HepG2 (cell line): ENCODE measurements around the gene ZMIZ1. TPM values are rescaled to one million over a fixed set of nuclear protein-coding genes. Genes with fewer than 3 reads are reported as not detected.

Experiments
- ATAC-seq: fragments of 200-7000 bp; cut with Tn5 transposase; 3 replicates; pipeline ENCODE4 v1.9.1; 2020; ENCODE audit warnings: mild to moderate bottlenecking, moderate library complexity
- BruUV-seq: library from RNA; stranded (reverse); fragments of 400-500 nt; replicated peaks from 2 replicates; lab custom pipeline; 2021; lab: Mats Ljungman, UMichigan
- CTCF ChIA-PET: fragments of 300-600 bp; formaldehyde crosslinking; extraction: SDS; loops from one replicate; lab custom pipeline; 2021; ENCODE audit warnings: low total read pairs, inconsistent platforms, low intra/inter-chr PET ratio; lab: Yijun Ruan, JAX
- POLR2A ChIA-PET: fragments of 350-600 bp; sonication (Branson Sonifier 250); formaldehyde crosslinking; loops from one replicate; lab custom pipeline; 2020; ENCODE audit warnings: antibody characterized with exemption, inconsistent platforms; lab: Yijun Ruan, JAX
- DNase-seq: peaks from one replicate; pipeline ENCODE4 v3.0.0-alpha.2; 2015; ENCODE audit warnings: low spot score
- FAIRE-seq: peaks from 3 replicates; lab custom pipeline; 2011; peaks lifted over from hg19 to GRCh38; lab: Jason Lieb, UNC
- H2AFZ ChIP-seq: one replicate; pipeline ENCODE4 v1.6.1; 2011; ENCODE audit warnings: low read length, inconsistent platforms
- H3K27ac ChIP-seq: fragments of 300-600 bp; 3 replicates; pipeline ENCODE4 v1.8.0; 2011; ENCODE audit warnings: mixed run types, mild to moderate bottlenecking, mixed read lengths, low read length, inconsistent platforms; ENCODE audit not compliant: insufficient read depth; ENCODE audit errors: extremely low read length
- H3K27me3 ChIP-seq, 2 experiments: fragments of 200-600 bp in 1 of 2; 2 replicates in 1 of 2; 3 replicates in 1 of 2; pipeline versions ENCODE4 v1.6.0 to v1.8.0; 2011; ENCODE audit warnings: low read length in 2 of 2, mild to moderate bottlenecking in 2 of 2, moderate library complexity in 2 of 2, inconsistent platforms in 1 of 2; ENCODE audit not compliant: insufficient read depth in 2 of 2, control insufficient read depth in 1 of 2
- H3K36me3 ChIP-seq, 2 experiments: fragments of 200-600 bp in 1 of 2; replicated peaks in 1 of 2; 2 replicates in 1 of 2; 3 replicates in 1 of 2; pipeline versions ENCODE4 v1.5.1 to v1.8.0; 2011; ENCODE audit warnings: low read length in 2 of 2, inconsistent platforms in 1 of 2; ENCODE audit not compliant: insufficient read depth in 2 of 2, control insufficient read depth in 1 of 2
- H3K4me1 ChIP-seq: 2 replicates; pipeline ENCODE4 v1.5.1; 2012; ENCODE audit warnings: low read length, inconsistent platforms; ENCODE audit not compliant: insufficient read depth
- H3K4me2 ChIP-seq: 2 replicates; pipeline ENCODE4 v1.6.0; 2011; ENCODE audit warnings: low read depth, low read length, inconsistent platforms
- H3K4me3 ChIP-seq, 3 experiments: fragments of 200-600 bp in 1 of 3; sonication (generic), shearing (Covaris generic) in 1 of 3; replicated peaks in 1 of 3; 2 replicates each; pipeline ENCODE4 v1.5.1; 2011 to 2016; ENCODE audit warnings: low read length in 3 of 3, inconsistent platforms in 2 of 3, low read depth in 2 of 3, mild to moderate bottlenecking in 2 of 3, control low read depth in 1 of 3, mixed read lengths in 1 of 3; ENCODE audit not compliant: insufficient read depth in 1 of 3
- H3K79me2 ChIP-seq: one replicate; pipeline ENCODE4 v1.6.1; 2011; ENCODE audit warnings: low read length, inconsistent platforms; ENCODE audit not compliant: insufficient read depth
- H3K9ac ChIP-seq: 2 replicates; pipeline ENCODE4 v1.6.0; 2011; ENCODE audit warnings: mild to moderate bottlenecking, low read depth, low read length, inconsistent platforms; ENCODE audit not compliant: insufficient read depth
- H3K9me3 ChIP-seq: 2 replicates; pipeline ENCODE4 v1.5.1; 2012; ENCODE audit warnings: mild to moderate bottlenecking, low read length
- H4K20me1 ChIP-seq: 2 replicates; pipeline ENCODE4 v1.6.0; 2011; ENCODE audit warnings: inconsistent platforms, mild to moderate bottlenecking, low read length, moderate library complexity; ENCODE audit not compliant: insufficient read depth
- FOXC1 ChIP-seq: sonication (generic); formaldehyde crosslinking; IDR thresholded peaks from 2 replicates; pipeline ENCODE4 v1.8.0; 2022; ENCODE audit warnings: mild to moderate bottlenecking, missing genetic modification reagents, borderline replicate concordance
- JUN ChIP-seq: sonication (generic); formaldehyde crosslinking; IDR thresholded peaks from 2 replicates; pipeline ENCODE4 v1.4.0; 2020; ENCODE audit warnings: mild to moderate bottlenecking, missing genetic modification reagents
- MATR3 ChIP-seq: sonication (generic); formaldehyde crosslinking; IDR thresholded peaks from 2 replicates; pipeline ENCODE4 v1.4.0; 2020; ENCODE audit warnings: missing genetic modification reagents
- MYC ChIP-seq: sonication (generic); formaldehyde crosslinking; IDR thresholded peaks from 2 replicates; pipeline ENCODE4 v1.9.0; 2021; ENCODE audit warnings: missing genetic modification reagents, borderline replicate concordance
- NFRKB ChIP-seq: fragments of 450-650 bp; IDR thresholded peaks from 2 replicates; pipeline ENCODE4 v1.6.1; 2017
- PLRG1 ChIP-seq: fragments of 450-650 bp; conservative IDR thresholded peaks from 2 replicates; pipeline ENCODE4 v1.6.1; 2016
- SAFB2 ChIP-seq: sonication (generic); formaldehyde crosslinking; IDR thresholded peaks from 2 replicates; pipeline ENCODE4 v1.5.1; 2020; ENCODE audit warnings: missing genetic modification reagents, low read depth, mild to moderate bottlenecking, borderline replicate concordance
- SALL2 ChIP-seq: sonication (generic); formaldehyde crosslinking; IDR thresholded peaks from 2 replicates; pipeline ENCODE4 v1.8.1; 2023; ENCODE audit warnings: mild to moderate bottlenecking, missing genetic modification reagents, inconsistent platforms
- ZNF230 ChIP-seq: sonication (generic); formaldehyde crosslinking; IDR thresholded peaks from 2 replicates; pipeline ENCODE4 v1.4.0; 2020; ENCODE audit warnings: mild to moderate bottlenecking, missing genetic modification reagents
- ZNF879 ChIP-seq: sonication (generic); formaldehyde crosslinking; IDR thresholded peaks from 2 replicates; pipeline ENCODE4 v1.8.1; 2023; ENCODE audit warnings: missing genetic modification reagents
- WGBS: methylation state at CpG from one replicate; pipeline ENCODE4 v1.1.6; 2017; ENCODE audit warnings: low lambda C conversion rate; 5-methylcytosine and 5-hydroxymethylcytosine counted together
- in situ Hi-C: cut with HindIII; loops from 2 replicates; pipeline ENCODE4 v1.10.0; 2017; ENCODE audit warnings: low pct_unique_long_range_greater_than_20kb; ENCODE audit not compliant: extremely low pct_ligation_motif_present
- intact Hi-C: fragments of 100-400 bp; cut with micrococcal nuclease; formaldehyde crosslinking; loops from one replicate; pipeline ENCODE4 v1.10.0; 2022; ENCODE audit not compliant: unreplicated experiment
- polyA plus RNA-seq, 8 experiments: library from polyadenylated mRNA; depleted of rRNA in 3 of 8; stranded (reverse) in 7 of 8; unstranded in 1 of 8; fragments of >200 nt; fragmentation: Illumina TruSeq in 4 of 8; extraction: Trizol in 4 of 8; gene quantifications; 2 replicates each; pipeline versions ENCODE4 v1.2.1 to v1.2.3, GENCODE V29; 2011 to 2016; ENCODE audit warnings: low read depth in 4 of 8, missing spikeins in 1 of 8, mixed read lengths in 1 of 8; ENCODE audit not compliant: insufficient read depth in 1 of 8
- total RNA-seq, 5 experiments: library from RNA; depleted of rRNA; stranded (reverse); fragments of >200 nt; fragmentation: Illumina TruSeq; extraction: Trizol; gene quantifications; 2 replicates each; pipeline ENCODE4 v1.2.3, GENCODE V29; 2016; ENCODE audit warnings: low read depth in 1 of 5
- TF ChIP-seq, protein P1 (sequence below): sonication (generic); formaldehyde crosslinking; IDR thresholded peaks from 2 replicates; pipeline ENCODE4 v1.4.0; 2020; ENCODE audit warnings: mild to moderate bottlenecking, missing genetic modification reagents
- TF ChIP-seq, protein P2 (sequence below): sonication (generic); formaldehyde crosslinking; IDR thresholded peaks from 2 replicates; pipeline ENCODE4 v1.4.0; 2020; ENCODE audit warnings: missing genetic modification reagents
- TF ChIP-seq, protein P3 (sequence below): sonication (generic); formaldehyde crosslinking; conservative IDR thresholded peaks from 2 replicates; pipeline ENCODE4 v1.8.0; 2022; ENCODE audit warnings: mild to moderate bottlenecking, moderate library complexity, missing genetic modification reagents
- TF ChIP-seq, protein P4 (sequence below): sonication (generic); formaldehyde crosslinking; IDR thresholded peaks from 2 replicates; pipeline ENCODE4 v1.8.0; 2022; ENCODE audit warnings: missing genetic modification reagents, low read depth, mild to moderate bottlenecking, borderline replicate concordance
- TF ChIP-seq, protein P5 (sequence below): sonication (generic); formaldehyde crosslinking; IDR thresholded peaks from 2 replicates; pipeline ENCODE4 v1.4.0; 2020; ENCODE audit warnings: missing genetic modification reagents
- TF ChIP-seq, protein P6 (sequence below): sonication (generic); formaldehyde crosslinking; IDR thresholded peaks from 2 replicates; pipeline ENCODE4 v1.4.0; 2020; ENCODE audit warnings: mild to moderate bottlenecking, missing genetic modification reagents

The ZMIZ1 gene
- total and polyA plus RNA-seq, 2 of the 13 experiments (the other 11 are each of a cell fraction or from before 2014, with no cell fraction given) = 5.3 to 10.2 TPM

DNA sequence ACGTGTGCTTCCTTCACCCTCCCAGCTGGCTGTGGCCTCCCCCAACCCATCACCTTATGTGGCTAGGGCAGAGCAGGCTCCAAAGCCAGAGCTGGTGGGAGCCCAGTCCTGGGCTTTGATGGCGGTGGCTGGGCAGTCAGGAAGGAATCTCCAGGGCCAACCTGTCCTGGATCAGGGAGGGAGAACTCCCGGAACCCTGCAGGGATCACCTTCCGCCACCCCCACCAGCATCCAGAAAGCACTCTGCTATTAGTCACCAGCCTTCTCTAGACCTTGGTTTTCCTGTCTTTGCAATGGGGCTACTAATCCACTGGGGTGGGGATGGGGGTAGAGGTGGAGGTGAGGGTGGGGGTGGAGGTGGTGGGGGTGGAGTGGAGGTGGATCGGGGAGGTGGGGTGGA is 139.0 kb downstream of the ZMIZ1 start (continued):
- TF ChIP-seq, protein P1, sequence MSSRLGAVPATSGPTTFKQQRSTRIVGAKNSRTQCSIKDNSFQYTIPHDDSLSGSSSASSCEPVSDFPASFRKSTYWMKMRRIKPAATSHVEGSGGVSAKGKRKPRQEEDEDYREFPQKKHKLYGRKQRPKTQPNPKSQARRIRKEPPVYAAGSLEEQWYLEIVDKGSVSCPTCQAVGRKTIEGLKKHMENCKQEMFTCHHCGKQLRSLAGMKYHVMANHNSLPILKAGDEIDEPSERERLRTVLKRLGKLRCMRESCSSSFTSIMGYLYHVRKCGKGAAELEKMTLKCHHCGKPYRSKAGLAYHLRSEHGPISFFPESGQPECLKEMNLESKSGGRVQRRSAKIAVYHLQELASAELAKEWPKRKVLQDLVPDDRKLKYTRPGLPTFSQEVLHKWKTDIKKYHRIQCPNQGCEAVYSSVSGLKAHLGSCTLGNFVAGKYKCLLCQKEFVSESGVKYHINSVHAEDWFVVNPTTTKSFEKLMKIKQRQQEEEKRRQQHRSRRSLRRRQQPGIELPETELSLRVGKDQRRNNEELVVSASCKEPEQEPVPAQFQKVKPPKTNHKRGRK (CRISPR knock-in tag) = no peak
- no peak for TF ChIP-seq MYC (CRISPR knock-in tag)
- no peak for TF ChIP-seq JUN (CRISPR knock-in tag)
- no peak for TF ChIP-seq PLRG1
- TF ChIP-seq SALL2 (CRISPR knock-in tag) = no peak
- TF ChIP-seq ZNF230 = no peak
- no peak for TF ChIP-seq ZNF879
- no peak for TF ChIP-seq FOXC1

DNA sequence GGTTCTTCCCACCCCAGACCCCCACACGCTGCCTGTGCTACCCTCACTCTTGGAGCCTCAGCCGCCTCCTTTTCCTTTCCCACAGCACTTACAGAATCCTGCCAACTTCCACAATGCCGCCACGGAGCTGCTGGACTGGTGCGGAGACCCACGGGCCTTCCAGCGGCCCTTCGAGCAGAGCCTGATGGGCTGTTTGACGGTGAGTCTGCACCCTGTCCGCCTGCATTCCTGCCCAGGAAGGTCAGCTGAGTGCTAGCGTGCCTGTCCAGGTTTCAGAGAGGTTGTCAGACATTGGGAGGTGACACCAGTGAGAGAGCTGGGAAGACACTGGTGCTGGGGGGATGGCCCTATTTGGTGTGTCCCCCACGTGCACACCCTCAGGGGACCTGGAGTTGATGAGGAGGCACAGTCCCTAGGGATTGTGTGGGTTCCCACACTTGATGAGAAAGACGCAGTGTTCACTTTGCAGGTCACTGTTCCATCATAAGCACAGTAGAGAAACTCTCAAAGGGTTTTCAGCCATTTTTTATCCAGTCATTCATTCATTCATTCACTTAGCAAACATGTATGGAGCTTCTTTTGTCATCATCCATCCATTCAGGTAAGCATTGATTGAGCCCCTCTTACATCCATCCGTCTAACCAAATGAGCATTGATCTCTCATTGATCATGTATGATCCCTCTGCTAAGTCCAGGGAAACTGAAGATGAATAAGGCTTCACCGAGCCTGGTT is 139.7 kb downstream of the ZMIZ1 start:
- Histone ChIP-seq H2AFZ (no peak overlapping the region), H3K4me1 (no peaks in the 10 kb centered on the region), H3K9me3 (no peaks in the 10 kb centered on the region), H3K4me2 (no peak overlapping the region), H3K27ac (no peak overlapping the region), H3K9ac (no peak overlapping the region), H4K20me1 (peaks cover 8% of the 10 kb centered on the region; the same call in 1 of the 2 replicates), H3K36me3 (peaks cover 59 to 93% of the 10 kb centered on the region in 2 experiments), H3K79me2 (no peaks in the 10 kb centered on the region), H3K4me3 (no peak overlapping the region), H3K27me3 (no peaks in the 10 kb centered on the region)
- no TSS peak for BruUV-seq
- ChIA-PET CTCF (no interaction called here), POLR2A (no interaction called here)
- no peak for FAIRE-seq
- intact Hi-C loops (no loop called here), in situ Hi-C loops (no loop called here)
- 98% methylated on average over 14 of the region's 15 CpGs for WGBS
- no peak for DNase-seq
- no peak for ATAC-seq
- TF ChIP-seq, protein P2, sequence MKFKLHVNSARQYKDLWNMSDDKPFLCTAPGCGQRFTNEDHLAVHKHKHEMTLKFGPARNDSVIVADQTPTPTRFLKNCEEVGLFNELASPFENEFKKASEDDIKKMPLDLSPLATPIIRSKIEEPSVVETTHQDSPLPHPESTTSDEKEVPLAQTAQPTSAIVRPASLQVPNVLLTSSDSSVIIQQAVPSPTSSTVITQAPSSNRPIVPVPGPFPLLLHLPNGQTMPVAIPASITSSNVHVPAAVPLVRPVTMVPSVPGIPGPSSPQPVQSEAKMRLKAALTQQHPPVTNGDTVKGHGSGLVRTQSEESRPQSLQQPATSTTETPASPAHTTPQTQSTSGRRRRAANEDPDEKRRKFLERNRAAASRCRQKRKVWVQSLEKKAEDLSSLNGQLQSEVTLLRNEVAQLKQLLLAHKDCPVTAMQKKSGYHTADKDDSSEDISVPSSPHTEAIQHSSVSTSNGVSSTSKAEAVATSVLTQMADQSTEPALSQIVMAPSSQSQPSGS (CRISPR knock-in tag) = no peak
- no peak for TF ChIP-seq SAFB2
- TF ChIP-seq MATR3 = no peak
- TF ChIP-seq, protein P3, sequence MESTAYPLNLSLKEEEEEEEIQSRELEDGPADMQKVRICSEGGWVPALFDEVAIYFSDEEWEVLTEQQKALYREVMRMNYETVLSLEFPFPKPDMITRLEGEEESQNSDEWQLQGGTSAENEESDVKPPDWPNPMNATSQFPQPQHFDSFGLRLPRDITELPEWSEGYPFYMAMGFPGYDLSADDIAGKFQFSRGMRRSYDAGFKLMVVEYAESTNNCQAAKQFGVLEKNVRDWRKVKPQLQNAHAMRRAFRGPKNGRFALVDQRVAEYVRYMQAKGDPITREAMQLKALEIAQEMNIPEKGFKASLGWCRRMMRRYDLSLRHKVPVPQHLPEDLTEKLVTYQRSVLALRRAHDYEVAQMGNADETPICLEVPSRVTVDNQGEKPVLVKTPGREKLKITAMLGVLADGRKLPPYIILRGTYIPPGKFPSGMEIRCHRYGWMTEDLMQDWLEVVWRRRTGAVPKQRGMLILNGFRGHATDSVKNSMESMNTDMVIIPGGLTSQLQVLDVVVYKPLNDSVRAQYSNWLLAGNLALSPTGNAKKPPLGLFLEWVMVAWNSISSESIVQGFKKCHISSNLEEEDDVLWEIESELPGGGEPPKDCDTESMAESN (CRISPR knock-in tag) = no peak
- TF ChIP-seq, protein P4, sequence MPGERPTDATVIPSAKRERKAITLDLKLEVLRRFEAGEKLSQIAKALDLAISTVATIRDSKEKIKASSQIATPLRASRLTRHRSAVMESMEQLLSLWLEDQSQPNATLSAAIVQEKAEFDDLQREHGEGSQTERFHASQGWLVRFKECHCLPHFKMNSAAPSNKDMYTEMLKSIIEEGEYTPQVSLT (CRISPR knock-in tag) = no peak
- TF ChIP-seq, protein P5, sequence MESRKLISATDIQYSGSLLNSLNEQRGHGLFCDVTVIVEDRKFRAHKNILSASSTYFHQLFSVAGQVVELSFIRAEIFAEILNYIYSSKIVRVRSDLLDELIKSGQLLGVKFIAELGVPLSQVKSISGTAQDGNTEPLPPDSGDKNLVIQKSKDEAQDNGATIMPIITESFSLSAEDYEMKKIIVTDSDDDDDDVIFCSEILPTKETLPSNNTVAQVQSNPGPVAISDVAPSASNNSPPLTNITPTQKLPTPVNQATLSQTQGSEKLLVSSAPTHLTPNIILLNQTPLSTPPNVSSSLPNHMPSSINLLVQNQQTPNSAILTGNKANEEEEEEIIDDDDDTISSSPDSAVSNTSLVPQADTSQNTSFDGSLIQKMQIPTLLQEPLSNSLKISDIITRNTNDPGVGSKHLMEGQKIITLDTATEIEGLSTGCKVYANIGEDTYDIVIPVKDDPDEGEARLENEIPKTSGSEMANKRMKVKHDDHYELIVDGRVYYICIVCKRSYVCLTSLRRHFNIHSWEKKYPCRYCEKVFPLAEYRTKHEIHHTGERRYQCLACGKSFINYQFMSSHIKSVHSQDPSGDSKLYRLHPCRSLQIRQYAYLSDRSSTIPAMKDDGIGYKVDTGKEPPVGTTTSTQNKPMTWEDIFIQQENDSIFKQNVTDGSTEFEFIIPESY = no peak
- no peak for TF ChIP-seq NFRKB
- TF ChIP-seq, protein P6, sequence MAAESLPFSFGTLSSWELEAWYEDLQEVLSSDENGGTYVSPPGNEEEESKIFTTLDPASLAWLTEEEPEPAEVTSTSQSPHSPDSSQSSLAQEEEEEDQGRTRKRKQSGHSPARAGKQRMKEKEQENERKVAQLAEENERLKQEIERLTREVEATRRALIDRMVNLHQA (CRISPR knock-in tag) = no peak
